Neural crest cell (in vitro differentiated cells): ENCODE measurements around the gene MRTFB. TPM values are rescaled to one million over a fixed set of nuclear protein-coding genes. Genes with fewer than 3 reads are reported as not detected.
"Not testable (repeated sequence)": the region's sequence is repeated elsewhere in the genome, so short reads cannot be mapped to it uniquely, and the experiment has no call there.

Source experiments
- DNase-seq: peaks from one replicate; pipeline ENCODE4 v3.0.0; 2021; ENCODE audit warnings: low read depth, mixed read lengths, low spot score
- H3K27ac Mint-ChIP-seq: one replicate; pipeline ENCODE4 v1.8.0; 2021; ENCODE audit warnings: mild to moderate bottlenecking, mixed read lengths; ENCODE audit not compliant: unreplicated experiment
- H3K27me3 Mint-ChIP-seq: 2 replicates; pipeline ENCODE4 v1.8.0; 2021; ENCODE audit warnings: low read depth, mild to moderate bottlenecking, mixed read lengths
- H3K36me3 Mint-ChIP-seq: 2 replicates; pipeline ENCODE4 v1.8.0; 2021; ENCODE audit warnings: low read depth, mild to moderate bottlenecking, mixed read lengths
- H3K4me1 Mint-ChIP-seq: 2 replicates; pipeline ENCODE4 v1.8.0; 2021; ENCODE audit warnings: mixed read lengths
- H3K4me3 Mint-ChIP-seq: one replicate; pipeline ENCODE4 v1.8.0; 2021; ENCODE audit warnings: mild to moderate bottlenecking, mixed read lengths
- H3K9me3 Mint-ChIP-seq: 2 replicates; pipeline ENCODE4 v1.8.0; 2021; ENCODE audit warnings: mixed read lengths
- CTCF ChIP-seq: fragments of 200-600 bp; sonication (generic); conservative IDR thresholded peaks from 2 replicates; pipeline ENCODE4 v1.5.0; 2021; ENCODE audit warnings: antibody characterized with exemption, mild to moderate bottlenecking
- total RNA-seq: library from RNA; stranded (reverse); gene quantifications from 2 replicates; pipeline ENCODE4 v1.2.1, GENCODE V29; 2021

Gene MRTFB
- total RNA-seq, 1 donor from 2014 or later, result 54.8 TPM

GRCh38 chr16:14043278-14043677, 27.8 kb upstream of the MRTFB start:
- H3K36me3 Mint-ChIP-seq, result no peaks in the 10 kb centered on the region
- H3K9me3 Mint-ChIP-seq, result peaks cover 3% of the 10 kb centered on the region
- H3K4me3 Mint-ChIP-seq, result no peak overlapping the region
- no peaks in the 10 kb centered on the region for H3K27me3 Mint-ChIP-seq
- no peak for TF ChIP-seq CTCF
- no peak overlapping the region for H3K27ac Mint-ChIP-seq
- DNase-seq, result no peak
- no peaks in the 10 kb centered on the region for H3K4me1 Mint-ChIP-seq

- Mint-ChIP-seq H3K9me3 (peaks cover 3% of the 10 kb centered on the region), H3K4me1 (no peaks in the 10 kb centered on the region), H3K27me3 (no peaks in the 10 kb centered on the region), H3K27ac (no peak overlapping the region), H3K36me3 (no peaks in the 10 kb centered on the region), H3K4me3 (no peak overlapping the region)
- no peak for TF ChIP-seq CTCF
- DNase-seq, result no peak
Observed at GRCh38 chr16:14043793-14044192, 27.3 kb upstream of the MRTFB start.

GRCh38 chr16:14047121-14047859, 23.8 kb upstream of the MRTFB start:
- H3K36me3 Mint-ChIP-seq, H3K27me3 Mint-ChIP-seq, DNase-seq, H3K9me3 Mint-ChIP-seq, H3K4me1 Mint-ChIP-seq, H3K27ac Mint-ChIP-seq, H3K4me3 Mint-ChIP-seq: not testable (repeated sequence)

GRCh38 chr16:14050291-14051027, 20.7 kb upstream of the MRTFB start:
- Mint-ChIP-seq H3K27me3 (no peaks in the 10 kb centered on the region), H3K4me1 (no peaks in the 10 kb centered on the region), H3K9me3 (no peaks in the 10 kb centered on the region), H3K27ac (no peak overlapping the region), H3K36me3 (no peaks in the 10 kb centered on the region), H3K4me3 (no peak overlapping the region)
- no peak for TF ChIP-seq CTCF
- DNase-seq, result no peak

GRCh38 chr16:14051103-14051729, 19.9 kb upstream of the MRTFB start:
- Mint-ChIP-seq H3K27me3 (peaks cover under 1% of the 10 kb centered on the region), H3K27ac (no peak overlapping the region), H3K9me3 (peaks cover under 1% of the 10 kb centered on the region), H3K36me3 (no peaks in the 10 kb centered on the region), H3K4me1 (no peaks in the 10 kb centered on the region), H3K4me3 (no peak overlapping the region)
- no peak for DNase-seq
- no peak for TF ChIP-seq CTCF

- TF ChIP-seq CTCF, result no peak
- Mint-ChIP-seq H3K9me3 (peaks cover 7% of the 10 kb centered on the region), H3K36me3 (no peaks in the 10 kb centered on the region), H3K27ac (no peak overlapping the region), H3K4me1 (no peaks in the 10 kb centered on the region), H3K27me3 (peaks cover 2% of the 10 kb centered on the region), H3K4me3 (no peak overlapping the region)
- DNase-seq, result no peak
Observed at GRCh38 chr16:14056970-14057369, 14.1 kb upstream of the MRTFB start.
